NCI-H128 (cell line): Measurements from ENCODE around the gene C22orf39.

Experiments
- DNase-seq: peaks from one replicate; lab custom pipeline; 2025; ENCODE audit not compliant: unreplicated experiment; lab: John Stamatoyannopoulos, UW

C22orf39 gene

GRCh38 chr22:19431649-19432132 lies 15.8 kb downstream of the C22orf39 start, which contains the start of gene HIRA:
Gene HIRA (minus strand): TSS chr22:19431733. CDS start chr22:19431476, 257 bp downstream.
- DNase-seq, result peak; percentile 37

DNA sequence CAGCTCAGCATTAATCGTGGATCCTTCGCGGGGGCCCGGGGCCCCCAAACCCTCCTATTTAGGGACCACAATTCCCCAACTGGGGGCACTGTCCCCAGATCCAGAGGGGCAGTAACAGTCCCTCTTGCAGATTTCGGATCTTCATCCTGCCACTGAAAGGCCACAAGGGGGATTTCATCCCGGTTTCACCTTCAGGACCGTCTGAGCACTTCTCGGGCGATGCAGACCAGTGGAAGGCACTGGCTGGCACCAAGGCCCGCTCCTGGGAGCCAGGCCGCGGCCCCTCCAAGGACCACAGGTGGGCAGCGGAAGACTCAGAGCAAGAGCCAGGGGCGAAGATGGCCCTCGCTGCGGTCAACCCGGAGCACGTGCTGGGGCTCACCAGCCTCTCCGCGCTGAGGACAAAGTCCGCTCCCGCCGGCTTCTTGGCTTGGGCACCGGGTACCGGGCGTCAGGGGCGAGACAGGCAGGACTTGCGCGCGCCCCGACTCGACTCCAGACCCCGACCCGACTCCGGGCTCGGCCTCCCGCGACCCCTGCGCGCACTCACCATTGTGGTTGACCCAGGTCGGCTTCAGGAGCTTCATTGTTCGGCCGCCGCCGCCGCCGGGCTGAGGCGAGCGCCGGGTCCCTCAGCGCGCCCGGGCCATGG lies 16.5 kb downstream of the C22orf39 start:
- DNase-seq, result no peak

GRCh38 chr22:19429950-19430889 lies 17.3 kb downstream of the C22orf39 start:
- DNase-seq, result no peak

DNA sequence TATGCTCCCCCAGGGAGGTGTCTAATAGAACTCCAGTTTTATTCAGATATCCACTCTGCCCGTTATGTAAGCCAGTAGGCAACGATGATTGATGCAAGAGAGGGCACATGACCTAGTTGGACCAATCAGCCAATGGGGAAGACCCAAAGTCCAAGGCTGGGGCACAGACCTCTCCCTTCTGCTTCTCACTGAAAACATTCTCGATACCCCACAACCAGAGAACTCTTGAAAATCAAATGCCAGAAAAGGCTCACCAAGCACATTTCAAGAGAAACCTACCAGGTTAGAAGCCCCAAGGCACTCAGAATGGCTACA lies 23.4 kb downstream of the C22orf39 start:
- no peak for DNase-seq

DNA sequence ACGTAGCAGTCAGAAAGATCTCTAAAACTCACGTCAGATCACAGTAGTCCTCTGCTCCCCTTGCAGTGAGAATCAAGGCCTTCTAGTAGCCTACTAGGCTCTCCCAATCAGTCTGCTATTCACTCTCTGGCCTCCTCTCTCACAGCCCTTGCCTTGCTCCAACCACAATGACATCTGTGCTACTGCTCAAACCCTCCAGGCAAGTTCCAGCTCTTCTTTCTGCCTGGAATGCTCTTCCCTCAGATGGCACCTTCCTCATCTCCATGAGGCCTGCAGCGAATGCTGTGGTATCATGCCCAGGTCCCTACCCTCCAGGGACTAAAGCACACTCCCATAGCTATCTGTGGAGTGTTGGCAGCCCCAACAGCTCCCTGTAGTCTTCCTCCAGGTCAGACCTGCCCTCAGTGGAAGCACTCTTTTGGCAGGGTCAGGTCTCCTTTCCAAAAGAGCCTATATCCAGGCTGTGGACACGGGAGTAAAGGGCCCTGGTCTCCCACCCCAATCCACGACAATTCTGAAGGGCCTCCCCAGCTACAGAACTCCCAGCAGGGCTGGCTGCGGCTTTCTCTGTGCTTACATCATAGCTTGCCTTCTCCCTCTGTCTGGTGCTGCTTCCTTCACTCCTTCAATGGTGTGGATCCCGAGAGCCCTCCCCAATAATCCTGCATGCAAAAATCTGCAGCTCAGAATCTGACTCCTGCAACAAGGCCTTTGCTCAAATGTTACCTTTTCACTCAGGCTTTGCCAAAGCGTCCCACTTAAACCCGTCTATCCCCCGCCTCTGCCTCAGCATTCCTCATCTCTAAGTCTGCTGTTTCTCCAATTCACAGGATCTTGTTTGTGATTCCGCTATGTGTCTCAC lies 24.8 kb downstream of the C22orf39 start:
- DNase-seq, result no peak

DNA sequence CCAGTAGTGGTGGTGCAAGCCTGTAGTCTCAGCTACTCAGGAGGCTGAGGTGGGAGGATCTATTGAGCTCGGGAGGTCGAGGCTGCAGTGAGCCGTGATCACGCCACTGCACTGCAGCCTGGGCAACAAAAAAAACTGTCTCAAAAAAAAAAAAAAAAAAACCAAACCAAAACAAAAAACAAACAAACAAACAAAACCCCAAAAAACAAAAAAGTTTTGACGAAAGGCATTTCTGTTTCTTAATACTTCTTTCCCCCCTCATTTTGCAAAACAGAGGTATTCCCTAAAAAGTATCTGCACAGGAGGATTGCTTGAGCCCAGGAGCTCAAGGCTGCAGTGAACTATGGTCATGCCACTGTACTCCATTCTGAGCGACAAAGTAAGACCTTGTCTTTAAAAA lies 27.2 kb downstream of the C22orf39 start:
- DNase-seq, result no peak

GRCh38 chr22:19419464-19420178 lies 27.9 kb downstream of the C22orf39 start:
- no peak for DNase-seq

DNA sequence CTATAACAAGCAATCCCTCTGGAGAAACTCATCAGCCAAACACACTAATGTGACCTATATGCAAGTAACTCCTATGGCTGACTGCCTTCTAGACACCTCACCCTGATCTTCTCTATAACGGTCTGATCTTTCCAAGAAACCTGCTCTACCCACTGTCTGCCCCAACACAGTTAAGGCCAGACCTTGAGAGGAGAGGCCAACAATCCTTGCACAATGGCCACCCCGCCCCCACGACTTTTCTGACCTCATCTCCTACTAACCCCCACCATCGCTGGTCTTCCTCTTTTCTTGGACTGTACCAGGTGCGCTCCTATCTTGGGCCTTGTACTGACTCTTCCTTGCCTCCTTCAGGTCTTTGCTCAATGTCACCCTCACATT lies 28.4 kb downstream of the C22orf39 start:
- DNase-seq, result no peak

GRCh38 chr22:19412923-19413322 lies 34.6 kb downstream of the C22orf39 start:
- DNase-seq, result no peak

- DNase-seq, result no peak
Observed at GRCh38 chr22:19412478-19412877, 35.0 kb downstream of the C22orf39 start.

DNA sequence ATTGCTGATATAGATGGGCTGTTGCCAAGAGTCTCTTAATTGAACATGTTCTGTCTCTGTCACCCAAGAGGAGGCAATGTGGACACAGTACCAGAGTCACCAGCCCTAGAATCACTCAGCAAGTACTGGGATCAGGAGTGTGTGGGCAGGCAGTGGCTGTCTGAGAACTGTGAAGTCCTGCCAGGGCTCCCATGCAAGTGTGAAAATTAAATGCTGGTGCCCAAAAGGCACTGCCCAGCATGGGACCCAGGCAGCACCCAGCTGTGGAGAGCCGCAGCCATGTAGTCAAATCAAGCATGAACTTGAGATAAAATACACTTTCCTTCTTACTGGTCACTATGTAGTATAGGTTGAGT lies 35.8 kb downstream of the C22orf39 start:
- no peak for DNase-seq

DNA sequence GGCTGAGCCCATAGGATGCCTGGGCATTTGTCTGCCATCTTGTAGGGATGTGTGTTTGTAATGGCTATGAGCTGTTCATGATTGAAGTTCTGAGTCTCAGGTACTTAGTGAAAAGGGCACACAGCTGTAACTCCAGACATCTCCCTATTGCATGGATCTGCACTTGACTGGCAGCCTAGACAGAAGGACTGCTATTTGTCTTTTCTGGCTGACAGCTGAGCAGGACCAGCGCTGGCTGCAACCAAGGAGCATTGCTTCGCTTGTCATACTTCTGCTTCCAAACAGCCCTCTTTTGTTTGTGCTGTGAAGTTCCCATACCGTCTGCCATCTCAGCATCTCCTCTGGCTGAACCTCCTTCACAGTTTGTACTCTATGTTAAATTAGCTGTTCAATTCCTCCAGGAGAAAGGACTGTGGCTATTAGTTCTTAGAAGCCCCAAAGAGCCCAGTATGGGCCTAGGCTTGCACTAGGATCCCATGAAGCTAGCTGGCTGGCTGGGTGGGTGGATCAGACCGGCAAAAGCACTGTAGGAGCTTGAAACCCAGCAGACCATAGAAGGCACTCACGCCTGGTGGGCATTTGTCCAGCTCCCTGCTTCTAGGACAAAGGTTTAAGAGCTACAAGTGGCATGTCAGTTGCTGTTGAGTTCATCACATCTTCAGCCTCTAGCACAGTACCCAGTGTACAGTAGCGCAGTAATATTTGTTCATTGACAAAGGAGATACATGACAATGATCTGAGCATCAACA lies 36.4 kb downstream of the C22orf39 start:
- DNase-seq, result no peak

DNA sequence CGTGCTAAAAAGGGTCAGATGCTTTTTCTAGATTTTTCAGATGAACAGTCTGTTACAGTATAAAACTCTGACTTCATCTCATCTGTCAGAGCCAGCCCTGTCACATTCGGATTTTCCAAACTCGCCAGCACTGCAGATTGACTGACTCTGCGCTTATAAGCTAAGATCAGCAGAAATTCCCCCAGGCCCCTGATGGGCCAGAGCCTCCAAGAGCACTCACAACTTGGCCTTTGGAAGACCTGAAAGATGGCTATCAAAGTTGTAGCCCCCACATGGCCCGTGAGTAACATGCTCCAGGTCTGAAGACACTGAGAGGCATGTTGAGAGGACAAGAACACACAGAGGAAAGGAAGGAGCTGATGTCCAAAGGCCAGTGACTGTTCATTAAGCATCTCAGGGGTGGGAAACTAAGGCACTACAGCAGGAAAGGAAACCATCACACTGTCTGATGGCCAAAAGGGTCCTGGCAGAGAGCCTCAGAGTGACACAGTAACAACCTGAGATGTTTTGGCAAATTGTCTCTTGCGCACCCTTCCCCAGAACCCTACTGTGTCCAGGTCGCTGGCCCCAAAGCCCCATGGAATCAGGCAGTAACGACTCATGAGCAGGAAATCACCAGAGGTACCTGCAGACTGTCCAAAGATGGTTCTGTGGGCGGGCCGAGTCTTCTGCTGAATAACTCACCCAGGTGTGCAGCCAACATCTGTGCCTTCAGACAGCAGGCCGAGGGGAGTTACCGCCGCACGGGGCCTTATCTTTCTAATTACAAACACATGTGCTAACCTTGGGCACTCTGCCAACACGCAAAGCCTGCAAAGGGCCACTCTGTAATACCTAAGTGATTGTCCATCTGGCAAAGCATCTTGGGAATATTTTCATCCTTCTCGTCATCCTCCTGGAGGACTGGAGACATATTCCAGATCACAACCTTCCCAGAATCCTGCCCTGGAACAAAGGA lies 39.6 kb downstream of the C22orf39 start:
- no peak for DNase-seq

GRCh38 chr22:19406846-19407245 lies 40.7 kb downstream of the C22orf39 start:
- no peak for DNase-seq

DNA sequence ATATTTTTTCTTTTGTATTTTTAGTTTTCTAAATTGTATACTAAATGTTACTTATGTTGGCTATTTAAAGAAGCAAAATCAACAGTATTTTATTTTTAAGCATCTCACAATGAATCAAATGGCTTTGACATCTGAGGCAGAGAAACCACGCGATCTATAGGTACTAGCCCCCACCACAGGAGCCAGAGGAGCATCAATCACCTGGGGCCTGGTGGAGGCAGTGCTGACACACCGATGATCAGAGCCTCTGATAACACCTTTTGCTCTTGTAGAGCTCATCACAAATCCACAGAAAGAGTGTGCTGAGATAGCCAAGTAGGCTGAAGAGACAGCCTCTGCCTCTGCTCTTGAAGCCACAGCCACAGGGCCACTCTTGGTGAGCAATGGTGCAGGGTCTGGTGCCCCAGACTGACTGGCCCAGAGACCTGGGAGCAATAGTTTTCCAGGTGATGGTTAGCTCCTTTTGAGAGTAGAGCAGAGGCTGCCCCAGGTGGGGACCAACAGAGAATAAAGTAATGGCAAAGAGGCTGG lies 41.2 kb downstream of the C22orf39 start:
- no peak for DNase-seq

- DNase-seq, result no peak
Observed at GRCh38 chr22:19405652-19406051, 41.9 kb downstream of the C22orf39 start.

DNA sequence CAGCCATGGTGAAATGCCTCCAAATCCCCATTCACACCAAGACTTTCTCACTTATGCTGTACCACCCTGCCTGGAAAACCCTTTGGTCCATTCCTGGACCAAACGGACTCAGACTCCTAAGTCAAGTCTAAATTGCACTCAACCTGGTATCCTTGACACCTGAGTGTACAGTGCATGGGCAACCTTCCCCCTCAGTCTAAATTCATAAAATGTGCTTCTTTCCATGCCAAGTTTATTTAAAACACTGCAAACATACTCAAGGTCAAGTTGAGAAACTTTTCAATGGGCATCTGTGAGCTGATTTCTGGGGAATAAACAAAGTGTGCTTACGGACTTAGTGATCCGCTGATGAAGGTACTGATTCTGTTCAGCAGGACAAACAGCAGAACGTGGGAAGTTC lies 42.4 kb downstream of the C22orf39 start:
- DNase-seq, result no peak

DNA sequence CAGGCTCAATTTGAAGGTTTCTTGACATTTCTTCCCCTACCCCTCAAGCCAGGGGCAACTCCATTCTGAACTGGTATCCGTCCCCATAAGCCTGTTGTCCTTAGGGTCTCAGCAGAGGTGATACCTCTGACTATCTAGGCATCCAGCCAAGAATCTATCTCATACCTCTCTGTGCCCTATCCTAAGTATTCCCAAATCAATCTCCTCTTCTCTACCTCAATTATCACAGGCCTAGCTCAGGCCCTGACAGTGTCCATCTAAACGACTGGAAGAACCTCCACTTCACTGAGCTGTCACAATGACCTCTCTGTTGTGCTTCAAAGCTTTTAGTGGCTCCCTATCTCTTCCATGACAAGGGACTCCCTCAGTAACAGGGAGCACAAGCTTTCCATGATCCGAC lies 42.8 kb downstream of the C22orf39 start:
- no peak for DNase-seq
